SK-N-SH (cell line): ENCODE measurements around the gene ADRA2A. TPM values are rescaled to one million over a fixed set of nuclear protein-coding genes. Genes with fewer than 3 reads are reported as not detected.

Experiments used
- CTCF ChIA-PET: fragments of 300-600, 350-600 bp; formaldehyde crosslinking; extraction: SDS; loops from one replicate; lab custom pipeline; 2021; lab: Yijun Ruan, JAX
- POLR2A ChIA-PET: fragments of 350-600 bp; sonication (Branson Sonifier 250); formaldehyde crosslinking; extraction: SDS; loops from one replicate; lab custom pipeline; 2020; ENCODE audit warnings: antibody characterized with exemption, inconsistent platforms; lab: Yijun Ruan, JAX
- DNase-seq: peaks from one replicate; pipeline ENCODE4 v3.0.0; 2012
- H2AFZ ChIP-seq: fragments of 200-600 bp; sonication (generic); 2 replicates; pipeline ENCODE4 v1.8.1; 2016; ENCODE audit warnings: antibody characterized with exemption, mild to moderate bottlenecking, low read depth
- H3F3A ChIP-seq: fragments of 200-600 bp; sonication (generic); replicated peaks from 2 replicates; pipeline ENCODE3; 2016; ENCODE audit warnings: antibody characterized with exemption, mild to moderate bottlenecking; ENCODE audit not compliant: insufficient read depth
- H3K27ac ChIP-seq, 2 experiments: fragments of 200-500 bp in 1 of 2; fragments of 200-600 bp in 1 of 2; sonication (Bioruptor generic) in 1 of 2; sonication (generic), shearing (Covaris generic) in 1 of 2; 2 replicates each; pipeline versions ENCODE4 v1.5.1 to v1.6.1; 2014 to 2016; ENCODE audit warnings: low read depth in 2 of 2, inconsistent platforms in 1 of 2, low read length in 1 of 2, mild to moderate bottlenecking in 1 of 2, mixed read lengths in 1 of 2
- H3K27me3 ChIP-seq: fragments of 200-600 bp; sonication (generic), shearing (Covaris generic); 2 replicates; pipeline ENCODE4 v1.6.1; 2016; ENCODE audit warnings: mixed run types; ENCODE audit not compliant: insufficient read depth
- H3K36me3 ChIP-seq, 2 experiments: fragments of 200-500 bp in 1 of 2; fragments of 200-600 bp in 1 of 2; sonication (Bioruptor generic) in 1 of 2; sonication (generic) in 1 of 2; replicated peaks in 1 of 2; 2 replicates each; pipeline versions ENCODE3 to v1.5.1; 2014 to 2016; ENCODE audit warnings: low read length in 1 of 2, mild to moderate bottlenecking in 1 of 2; ENCODE audit not compliant: insufficient read depth in 2 of 2, control insufficient read depth in 1 of 2
- H3K4me1 ChIP-seq, 2 experiments: fragments of 200-500 bp in 1 of 2; fragments of 200-600 bp in 1 of 2; sonication (Bioruptor generic) in 1 of 2; sonication (generic), shearing (Covaris generic) in 1 of 2; 2 replicates each; pipeline versions ENCODE4 v1.5.1 to v1.6.1; 2014 to 2016; ENCODE audit warnings: low read depth in 1 of 2, low read length in 1 of 2, mixed run types in 1 of 2; ENCODE audit not compliant: insufficient read depth in 2 of 2, control insufficient read depth in 1 of 2
- H3K4me2 ChIP-seq: fragments of 200-600 bp; sonication (generic), shearing (Covaris generic); 2 replicates; pipeline ENCODE4 v1.6.1; 2017; ENCODE audit warnings: mixed run types
- H3K4me3 ChIP-seq, 2 experiments: fragments of 200-500 bp in 1 of 2; fragments of 200-600 bp in 1 of 2; sonication (Bioruptor generic) in 1 of 2; sonication (generic), shearing (Covaris generic) in 1 of 2; 2 replicates each; pipeline versions ENCODE4 v1.5.1 to v1.8.1; 2014 to 2016; ENCODE audit warnings: low read depth in 2 of 2, inconsistent platforms in 1 of 2, low read length in 1 of 2, mild to moderate bottlenecking in 1 of 2, mixed read lengths in 1 of 2, moderate library complexity in 1 of 2
- H3K79me2 ChIP-seq: fragments of 200-600 bp; sonication (generic); 2 replicates; pipeline ENCODE4 v1.8.1; 2017; ENCODE audit warnings: mild to moderate bottlenecking; ENCODE audit not compliant: insufficient read depth
- H3K9ac ChIP-seq: fragments of 200-600 bp; sonication (generic); 2 replicates; pipeline ENCODE4 v1.6.1; 2017; ENCODE audit warnings: mixed run types
- H3K9me2 ChIP-seq: fragments of 200-600 bp; sonication (generic); 2 replicates; pipeline ENCODE4 v1.6.1; 2017; ENCODE audit warnings: mixed run types
- H3K9me3 ChIP-seq: fragments of 200-600 bp; sonication (generic); 2 replicates; pipeline ENCODE4 v1.6.1; 2017; ENCODE audit warnings: mixed run types, mild to moderate bottlenecking, moderate library complexity
- H4K20me1 ChIP-seq: fragments of 200-600 bp; sonication (generic); 2 replicates; pipeline ENCODE4 v1.6.1; 2017; ENCODE audit warnings: mild to moderate bottlenecking, mixed run types; ENCODE audit not compliant: insufficient read depth
- CHD2 ChIP-seq: fragments of 150-350 bp; IDR thresholded peaks from 2 replicates; pipeline ENCODE4 v1.6.1; 2018; ENCODE audit warnings: low read length; ENCODE audit not compliant: partially characterized antibody
- ELF1 ChIP-seq: IDR thresholded peaks from 2 replicates; pipeline ENCODE4 v1.4.0; 2012
- EZH2phosphoT487 ChIP-seq: fragments of 200-600 bp; sonication (generic); IDR thresholded peaks from 2 replicates; pipeline ENCODE4 v1.6.1; 2017; ENCODE audit warnings: low read depth, mixed run types, mild to moderate bottlenecking, antibody characterized with exemption, moderate library complexity, borderline replicate concordance
- FOSL2 ChIP-seq: IDR thresholded peaks from 2 replicates; pipeline ENCODE4 v1.4.0; 2012; ENCODE audit warnings: low read depth, mild to moderate bottlenecking, moderate library complexity, borderline replicate concordance
- GABPA ChIP-seq: IDR thresholded peaks from 2 replicates; pipeline ENCODE4 v1.4.0; 2012; ENCODE audit warnings: low read depth, mild to moderate bottlenecking
- GATA2 ChIP-seq: sonication (generic); formaldehyde crosslinking; IDR thresholded peaks from 2 replicates; pipeline ENCODE4 v1.5.0; 2020; ENCODE audit warnings: mild to moderate bottlenecking, missing genetic modification reagents
- JUND ChIP-seq: IDR thresholded peaks from 2 replicates; pipeline ENCODE4 v1.4.0; 2012
- MEF2A ChIP-seq: IDR thresholded peaks from 2 replicates; pipeline ENCODE4 v1.4.0; 2012; ENCODE audit warnings: low read depth, borderline replicate concordance
- NFIC ChIP-seq: IDR thresholded peaks from 2 replicates; pipeline ENCODE4 v1.4.0; 2012; ENCODE audit warnings: borderline replicate concordance
- POLR2AphosphoS5 ChIP-seq: IDR thresholded peaks from 2 replicates; pipeline ENCODE4 v1.6.1; 2012; ENCODE audit warnings: low read depth, low read length
- RCOR1 ChIP-seq: fragments of 150-350 bp; IDR thresholded peaks from 2 replicates; pipeline ENCODE4 v1.6.1; 2017; ENCODE audit warnings: antibody characterized with exemption, low read length
- RFX5 ChIP-seq: IDR thresholded peaks from 2 replicates; pipeline ENCODE4 v1.6.1; 2012; ENCODE audit warnings: mild to moderate bottlenecking, improper control_type of control experiment, low read length
- RXRA ChIP-seq: IDR thresholded peaks from 2 replicates; pipeline ENCODE4 v1.4.0; 2012; ENCODE audit warnings: low read depth, mild to moderate bottlenecking, borderline replicate concordance
- TAF1 ChIP-seq: IDR thresholded peaks from 2 replicates; pipeline ENCODE4 v1.6.1; 2012; ENCODE audit warnings: low read depth, mild to moderate bottlenecking, low read length, moderate library complexity, borderline replicate concordance
- YY1 ChIP-seq: IDR thresholded peaks from 2 replicates; pipeline ENCODE4 v1.4.0; 2012; ENCODE audit warnings: low read depth, mild to moderate bottlenecking
- WGBS: methylation state at CpG from one replicate; pipeline ENCODE4 v1.1.6; 2017; ENCODE audit warnings: low lambda C conversion rate; 5-methylcytosine and 5-hydroxymethylcytosine counted together
- polyA plus RNA-seq, 3 experiments: library from polyadenylated mRNA; depleted of rRNA; stranded (reverse); fragments of >200 nt; gene quantifications; 2 replicates each; pipeline ENCODE4 v1.2.3, GENCODE V29; 2012
- TF ChIP-seq, protein P1 (sequence below): IDR thresholded peaks from 2 replicates; pipeline ENCODE4 v1.4.0; 2012; ENCODE audit warnings: low read depth
- TF ChIP-seq, protein P2 (sequence below): IDR thresholded peaks from 2 replicates; pipeline ENCODE4; 2012
- TF ChIP-seq, protein P3 (sequence below): fragments of 150-350 bp; IDR thresholded peaks from 2 replicates; pipeline ENCODE4 v1.6.1; 2016; ENCODE audit warnings: mild to moderate bottlenecking, low read depth, low read length
- TF ChIP-seq, protein P4 (sequence below): fragments of 150-350 bp; IDR thresholded peaks from 2 replicates; pipeline ENCODE4 v1.6.1; 2017; ENCODE audit warnings: antibody characterized with exemption, low read length, low read depth, borderline replicate concordance

ADRA2A gene
- polyA plus RNA-seq, 1 of the 3 experiments (the other 2 are of a cell fraction): 0.02 TPM

DNA sequence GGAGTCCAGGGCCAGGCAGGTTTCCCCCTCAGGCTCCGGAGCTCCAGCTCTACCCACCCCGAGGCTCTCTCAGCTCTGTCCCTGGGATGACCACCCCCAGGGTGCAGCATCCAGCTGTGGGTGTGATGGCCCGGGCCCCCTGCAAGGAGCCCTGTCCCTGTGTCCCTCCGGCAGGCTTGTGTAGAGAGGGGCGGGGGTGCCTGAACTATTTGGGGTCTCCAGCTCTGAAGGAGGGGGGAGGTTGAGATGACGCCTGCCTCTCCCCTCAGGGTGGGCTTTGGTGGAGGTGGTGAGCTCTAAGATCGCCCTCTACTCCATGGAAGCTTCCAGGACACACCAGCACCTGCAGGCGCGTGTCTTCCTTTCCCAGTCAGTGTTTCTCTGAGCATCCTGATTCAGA, 39.4 kb downstream of the ADRA2A start:
- H3K9ac ChIP-seq: no peak overlapping the region
- H3K4me3 ChIP-seq: no peak overlapping the region
- no peaks in the 10 kb centered on the region for H3K9me2 ChIP-seq
- TF ChIP-seq TAF1 (no peak), CHD2 (no peak), ELF1 (no peak), GATA2 (no peak), YY1 (no peak), NFIC (no peak), EZH2phosphoT487 (no peak), RXRA (no peak), POLR2AphosphoS5 (no peak), FOSL2 (no peak)
- TF ChIP-seq, protein P1, sequence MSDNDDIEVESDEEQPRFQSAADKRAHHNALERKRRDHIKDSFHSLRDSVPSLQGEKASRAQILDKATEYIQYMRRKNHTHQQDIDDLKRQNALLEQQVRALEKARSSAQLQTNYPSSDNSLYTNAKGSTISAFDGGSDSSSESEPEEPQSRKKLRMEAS: no peak
- no peaks in the 10 kb centered on the region for H3K36me3 ChIP-seq
- H3K27ac ChIP-seq: no peak overlapping the region
- H3K4me2 ChIP-seq: no peak overlapping the region
- no peaks in the 10 kb centered on the region for H3K79me2 ChIP-seq
- ChIA-PET CTCF (no interaction called here), POLR2A (no interaction called here)
- no peak overlapping the region for H2AFZ ChIP-seq
- no peaks in the 10 kb centered on the region; a peak in 1 of 4 replicates for H3K4me1 ChIP-seq
- no peaks in the 10 kb centered on the region for H4K20me1 ChIP-seq
- no peaks in the 10 kb centered on the region for H3K9me3 ChIP-seq
- H3K27me3 ChIP-seq: no peaks in the 10 kb centered on the region
- DNase-seq: no peak
- 41% methylated on average over 3 of the region's 9 CpGs for WGBS
- no peaks in the 10 kb centered on the region for H3F3A ChIP-seq

DNA sequence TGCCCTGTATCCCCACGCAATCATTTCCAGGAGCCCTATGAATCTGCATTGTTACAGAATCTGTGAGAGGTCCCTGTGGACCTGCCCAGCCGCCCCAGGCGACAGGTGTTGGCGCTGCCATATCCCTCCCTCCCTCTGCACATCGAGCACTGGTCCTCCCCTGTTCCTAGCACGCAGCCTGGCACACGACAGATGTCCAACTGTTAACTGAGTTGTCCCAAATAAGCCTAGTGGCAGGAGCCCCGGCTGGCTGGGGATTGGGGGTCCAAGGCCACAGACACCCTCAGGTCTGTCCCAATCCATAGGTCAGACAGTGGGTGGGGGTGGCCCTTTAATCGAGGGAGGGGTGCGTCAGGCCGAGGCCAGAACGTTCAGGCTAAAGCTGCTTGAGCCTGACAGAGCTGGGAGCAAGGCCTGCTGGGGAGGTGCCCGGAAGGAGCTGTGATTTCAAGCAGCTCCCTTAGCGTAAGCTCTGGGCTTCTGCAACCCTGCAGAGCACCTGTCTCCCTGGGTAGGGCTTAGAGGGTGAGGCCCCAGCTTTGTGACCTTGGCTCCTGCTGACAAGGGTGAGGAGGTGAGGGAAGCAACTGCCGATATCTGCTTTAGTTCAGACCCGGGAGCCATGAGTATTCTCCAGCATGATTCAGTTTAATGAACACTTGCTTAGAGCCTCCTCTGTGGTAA, 40.1 kb downstream of the ADRA2A start:
- Histone ChIP-seq H3K9me2 (no peaks in the 10 kb centered on the region), H3K4me1 (no peaks in the 10 kb centered on the region; a peak in 1 of 4 replicates), H2AFZ (no peak overlapping the region), H4K20me1 (no peaks in the 10 kb centered on the region), H3F3A (no peaks in the 10 kb centered on the region), H3K27ac (no peak overlapping the region), H3K4me3 (no peak overlapping the region), H3K27me3 (no peaks in the 10 kb centered on the region), H3K9me3 (no peaks in the 10 kb centered on the region), H3K9ac (no peak overlapping the region), H3K79me2 (no peaks in the 10 kb centered on the region), H3K36me3 (no peaks in the 10 kb centered on the region), H3K4me2 (no peak overlapping the region)
- DNase-seq: no peak
- TF ChIP-seq CHD2 (no peak), JUND (no peak), RFX5 (no peak), RCOR1 (no peak), GABPA (no peak), MEF2A (no peak), FOSL2 (no peak), ELF1 (no peak), POLR2AphosphoS5 (no peak)
- TF ChIP-seq, protein P2, sequence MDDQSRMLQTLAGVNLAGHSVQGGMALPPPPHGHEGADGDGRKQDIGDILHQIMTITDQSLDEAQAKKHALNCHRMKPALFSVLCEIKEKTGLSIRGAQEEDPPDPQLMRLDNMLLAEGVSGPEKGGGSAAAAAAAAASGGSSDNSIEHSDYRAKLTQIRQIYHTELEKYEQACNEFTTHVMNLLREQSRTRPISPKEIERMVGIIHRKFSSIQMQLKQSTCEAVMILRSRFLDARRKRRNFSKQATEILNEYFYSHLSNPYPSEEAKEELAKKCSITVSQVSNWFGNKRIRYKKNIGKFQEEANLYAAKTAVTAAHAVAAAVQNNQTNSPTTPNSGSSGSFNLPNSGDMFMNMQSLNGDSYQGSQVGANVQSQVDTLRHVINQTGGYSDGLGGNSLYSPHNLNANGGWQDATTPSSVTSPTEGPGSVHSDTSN: no peak
- TF ChIP-seq, protein P3, sequence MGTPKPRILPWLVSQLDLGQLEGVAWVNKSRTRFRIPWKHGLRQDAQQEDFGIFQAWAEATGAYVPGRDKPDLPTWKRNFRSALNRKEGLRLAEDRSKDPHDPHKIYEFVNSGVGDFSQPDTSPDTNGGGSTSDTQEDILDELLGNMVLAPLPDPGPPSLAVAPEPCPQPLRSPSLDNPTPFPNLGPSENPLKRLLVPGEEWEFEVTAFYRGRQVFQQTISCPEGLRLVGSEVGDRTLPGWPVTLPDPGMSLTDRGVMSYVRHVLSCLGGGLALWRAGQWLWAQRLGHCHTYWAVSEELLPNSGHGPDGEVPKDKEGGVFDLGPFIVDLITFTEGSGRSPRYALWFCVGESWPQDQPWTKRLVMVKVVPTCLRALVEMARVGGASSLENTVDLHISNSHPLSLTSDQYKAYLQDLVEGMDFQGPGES: no peak
- TF ChIP-seq, protein P4, sequence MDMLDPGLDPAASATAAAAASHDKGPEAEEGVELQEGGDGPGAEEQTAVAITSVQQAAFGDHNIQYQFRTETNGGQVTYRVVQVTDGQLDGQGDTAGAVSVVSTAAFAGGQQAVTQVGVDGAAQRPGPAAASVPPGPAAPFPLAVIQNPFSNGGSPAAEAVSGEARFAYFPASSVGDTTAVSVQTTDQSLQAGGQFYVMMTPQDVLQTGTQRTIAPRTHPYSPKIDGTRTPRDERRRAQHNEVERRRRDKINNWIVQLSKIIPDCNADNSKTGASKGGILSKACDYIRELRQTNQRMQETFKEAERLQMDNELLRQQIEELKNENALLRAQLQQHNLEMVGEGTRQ: no peak
- CTCF ChIA-PET: no interaction called here
- 42% methylated on average over 10 of the region's 16 CpGs for WGBS
- POLR2A ChIA-PET: no interaction called here
